Memory B cell (primary cell): Measurements from ENCODE around the gene NUDCD3.
"Not testable (repeated sequence)": the region's sequence is repeated elsewhere in the genome, so short reads cannot be mapped to it uniquely, and the experiment has no call there.

Experiments used
- ATAC-seq: fragments of 150-1000 bp; cut with Tn5 transposase; 2 replicates; pipeline ENCODE4 v1.10.0; 2021; ENCODE audit warnings: low read depth, mild to moderate bottlenecking, moderate library complexity
- DNase-seq, 2 donors: peaks; one replicate each; pipeline ENCODE4 v3.0.0; 2022; ENCODE audit warnings: low spot score in 2 of 2
- H3K27ac Mint-ChIP-seq: one replicate; pipeline ENCODE4 v1.8.0; 2022; ENCODE audit warnings: mild to moderate bottlenecking, moderate library complexity, mixed read lengths
- H3K27me3 Mint-ChIP-seq: one replicate; pipeline ENCODE4 v1.8.0; 2022; ENCODE audit warnings: mixed read lengths
- H3K36me3 Mint-ChIP-seq: one replicate; pipeline ENCODE4 v1.8.0; 2022; ENCODE audit warnings: mild to moderate bottlenecking, mixed read lengths
- H3K4me1 Mint-ChIP-seq: one replicate; pipeline ENCODE4 v1.8.0; 2022; ENCODE audit warnings: mixed read lengths
- H3K4me3 Mint-ChIP-seq: one replicate; pipeline ENCODE4 v1.8.0; 2022; ENCODE audit warnings: mild to moderate bottlenecking, moderate library complexity, mixed read lengths
- H3K9me3 Mint-ChIP-seq: one replicate; pipeline ENCODE4 v1.8.0; 2022; ENCODE audit warnings: mixed read lengths

NUDCD3 gene

GRCh38 chr7:44506592-44507288 is 16.3 kb upstream of the NUDCD3 start:
- not testable (repeated sequence) for H3K27ac Mint-ChIP-seq, DNase-seq, ATAC-seq, H3K36me3 Mint-ChIP-seq, H3K4me3 Mint-ChIP-seq, H3K27me3 Mint-ChIP-seq, H3K4me1 Mint-ChIP-seq
- peaks cover 11% of the 10 kb centered on the region for H3K9me3 Mint-ChIP-seq

- Mint-ChIP-seq H3K27ac (no peak overlapping the region), H3K4me3 (no peak overlapping the region), H3K9me3 (peaks cover 9% of the 10 kb centered on the region), H3K4me1 (no peaks in the 10 kb centered on the region), H3K36me3 (peaks cover 1% of the 10 kb centered on the region), H3K27me3 (no peaks in the 10 kb centered on the region)
- peak in 1 of 2 donors; percentile 14 for DNase-seq
- ATAC-seq = peak; percentile 92
These were observed 15.1 kb upstream of the NUDCD3 start for GRCh38 chr7:44505595-44505994.

GRCh38 chr7:44498230-44498954 is 7.9 kb upstream of the NUDCD3 start:
- no peaks in the 10 kb centered on the region for H3K9me3 Mint-ChIP-seq
- DNase-seq (no peak), ATAC-seq (no peak)
- no peaks in the 10 kb centered on the region for H3K4me1 Mint-ChIP-seq
- no peak overlapping the region for H3K27ac Mint-ChIP-seq
- H3K36me3 Mint-ChIP-seq = no peaks in the 10 kb centered on the region
- H3K27me3 Mint-ChIP-seq = peaks cover 10% of the 10 kb centered on the region
- no peak overlapping the region for H3K4me3 Mint-ChIP-seq

GRCh38 chr7:44497155-44498027 is 6.9 kb upstream of the NUDCD3 start:
- no peak for DNase-seq
- H3K4me1 Mint-ChIP-seq = no peaks in the 10 kb centered on the region
- H3K36me3 Mint-ChIP-seq = no peaks in the 10 kb centered on the region
- H3K4me3 Mint-ChIP-seq = no peak overlapping the region
- H3K27me3 Mint-ChIP-seq = peaks cover 10% of the 10 kb centered on the region
- ATAC-seq = no peak
- H3K27ac Mint-ChIP-seq = no peak overlapping the region
- no peaks in the 10 kb centered on the region for H3K9me3 Mint-ChIP-seq

- Mint-ChIP-seq H3K4me3 (no peak overlapping the region), H3K9me3 (no peaks in the 10 kb centered on the region), H3K27me3 (peaks cover 10% of the 10 kb centered on the region), H3K36me3 (no peaks in the 10 kb centered on the region), H3K27ac (no peak overlapping the region), H3K4me1 (no peaks in the 10 kb centered on the region)
- DNase-seq (no peak), ATAC-seq (no peak)
These were observed 5.9 kb upstream of the NUDCD3 start for GRCh38 chr7:44496385-44496784.

- DNase-seq = no peak
- H3K27ac Mint-ChIP-seq = no peak overlapping the region
- H3K27me3 Mint-ChIP-seq = peaks cover 10% of the 10 kb centered on the region
- peaks cover 5% of the 10 kb centered on the region for H3K4me1 Mint-ChIP-seq
- H3K36me3 Mint-ChIP-seq = no peaks in the 10 kb centered on the region
- H3K4me3 Mint-ChIP-seq = no peak overlapping the region
- ATAC-seq = no peak
- no peaks in the 10 kb centered on the region for H3K9me3 Mint-ChIP-seq
These were observed 4.5 kb upstream of the NUDCD3 start for GRCh38 chr7:44494960-44495359.

- peaks cover 25% of the 10 kb centered on the region for H3K4me1 Mint-ChIP-seq
- ATAC-seq = no peak
- no peak for DNase-seq
- H3K27ac Mint-ChIP-seq = peak overlapping the region; percentile 87
- peak overlapping the region; percentile 93 for H3K4me3 Mint-ChIP-seq
- peaks cover 8% of the 10 kb centered on the region for H3K27me3 Mint-ChIP-seq
- peaks cover 6% of the 10 kb centered on the region for H3K36me3 Mint-ChIP-seq
- H3K9me3 Mint-ChIP-seq = no peaks in the 10 kb centered on the region
These were observed 771 bp upstream of the NUDCD3 start for GRCh38 chr7:44491229-44491628.

GRCh38 chr7:44489955-44490350 is 505 bp downstream of the NUDCD3 start:
- Mint-ChIP-seq H3K27me3 (peaks cover 3% of the 10 kb centered on the region), H3K36me3 (peaks cover 11% of the 10 kb centered on the region), H3K4me1 (peaks cover 34% of the 10 kb centered on the region), H3K27ac (peak overlapping the region; percentile 87), H3K4me3 (peak overlapping the region; percentile 93), H3K9me3 (no peaks in the 10 kb centered on the region)
- ATAC-seq = peak; percentile 31
- peak in 1 of 2 donors; percentile 20 for DNase-seq

- H3K4me1 Mint-ChIP-seq = peaks cover 39% of the 10 kb centered on the region
- ATAC-seq (no peak), DNase-seq (no peak)
- no peaks in the 10 kb centered on the region for H3K9me3 Mint-ChIP-seq
- no peaks in the 10 kb centered on the region for H3K27me3 Mint-ChIP-seq
- peak overlapping the region; percentile 93 for H3K4me3 Mint-ChIP-seq
- peak overlapping the region; percentile 87 for H3K27ac Mint-ChIP-seq
- peaks cover 19% of the 10 kb centered on the region for H3K36me3 Mint-ChIP-seq
These were observed 1.5 kb downstream of the NUDCD3 start for GRCh38 chr7:44488955-44489354.

GRCh38 chr7:44486693-44487092 is 3.8 kb downstream of the NUDCD3 start:
- Mint-ChIP-seq H3K27ac (no peak overlapping the region), H3K27me3 (no peaks in the 10 kb centered on the region), H3K4me1 (peaks cover 45% of the 10 kb centered on the region), H3K9me3 (peaks cover 9% of the 10 kb centered on the region), H3K36me3 (peaks cover 39% of the 10 kb centered on the region), H3K4me3 (no peak overlapping the region)
- DNase-seq (no peak), ATAC-seq (no peak)

GRCh38 chr7:44486001-44486400 is 4.5 kb downstream of the NUDCD3 start:
- Mint-ChIP-seq H3K27me3 (no peaks in the 10 kb centered on the region), H3K27ac (no peak overlapping the region), H3K9me3 (peaks cover 9% of the 10 kb centered on the region), H3K36me3 (peaks cover 41% of the 10 kb centered on the region), H3K4me3 (no peak overlapping the region), H3K4me1 (peaks cover 44% of the 10 kb centered on the region)
- DNase-seq (no peak), ATAC-seq (no peak)

- Mint-ChIP-seq H3K4me1 (peaks cover 37% of the 10 kb centered on the region), H3K36me3 (peaks cover 42% of the 10 kb centered on the region), H3K27ac (no peak overlapping the region), H3K27me3 (no peaks in the 10 kb centered on the region), H3K4me3 (no peak overlapping the region), H3K9me3 (peaks cover 9% of the 10 kb centered on the region)
- DNase-seq (no peak), ATAC-seq (no peak)
These were observed 5.8 kb downstream of the NUDCD3 start for GRCh38 chr7:44484482-44485313.
